HPDE6-E6E7 (cell line): ENCODE data around the gene ATG10.

Source experiments
- DNase-seq: peaks from one replicate; pipeline ENCODE4 v3.0.0; 2011; ENCODE audit warnings: missing footprints; ENCODE audit errors: extremely low spot score

ATG10 gene

GRCh38 chr5:82274343-82275211 is 302.8 kb downstream of the ATG10 start:
- no peak for DNase-seq

GRCh38 chr5:82275216-82275664 is 303.4 kb downstream of the ATG10 start:
- no peak for DNase-seq

DNA sequence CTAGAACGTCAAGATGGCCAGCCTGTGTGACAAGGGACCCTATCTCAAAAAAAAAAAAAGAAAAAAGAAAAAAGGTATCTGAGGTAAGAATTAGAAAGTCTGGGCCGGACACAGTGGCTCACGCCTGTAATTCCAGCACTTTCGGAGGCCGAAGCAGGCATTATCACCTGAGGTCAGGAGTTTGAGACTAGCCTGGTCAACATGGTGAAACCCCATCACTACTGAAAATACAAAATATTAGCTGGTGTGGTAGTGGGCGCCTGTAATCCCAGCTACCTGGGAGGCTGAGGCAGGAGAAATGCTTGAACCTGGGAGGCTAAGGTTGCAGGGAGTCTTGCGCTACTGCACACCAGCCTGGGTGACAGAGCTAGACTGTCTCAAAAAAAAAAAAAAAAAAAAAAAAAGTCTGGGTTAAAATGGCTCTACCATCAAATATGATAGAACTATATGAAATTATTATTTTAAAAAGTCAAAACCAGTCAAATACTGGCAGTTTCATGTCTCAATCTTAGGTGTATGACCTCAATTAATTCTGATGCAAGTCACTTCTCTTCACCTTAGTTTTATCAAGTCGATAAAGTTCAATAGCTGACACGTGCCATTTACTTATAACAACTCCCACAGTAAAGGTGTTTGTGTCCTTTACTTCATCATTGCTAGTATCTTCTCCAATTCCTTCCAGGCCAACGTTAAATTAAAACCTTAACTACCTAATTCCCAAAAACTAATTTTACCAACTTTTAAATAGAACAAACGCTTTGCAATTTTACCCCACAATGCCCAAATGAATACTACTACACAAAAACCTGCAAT is 305.2 kb downstream of the ATG10 start:
- DNase-seq, result no peak

GRCh38 chr5:82277613-82277986 is 305.8 kb downstream of the ATG10 start:
- no peak for DNase-seq

GRCh38 chr5:82277987-82278710 is 306.3 kb downstream of the ATG10 start, which contains the start of gene RPS23:
TSS of gene RPS23 (minus strand) at chr5:82278354. CDS start at chr5:82278323, 31 bp downstream.
- peak; percentile 84 for DNase-seq

DNA sequence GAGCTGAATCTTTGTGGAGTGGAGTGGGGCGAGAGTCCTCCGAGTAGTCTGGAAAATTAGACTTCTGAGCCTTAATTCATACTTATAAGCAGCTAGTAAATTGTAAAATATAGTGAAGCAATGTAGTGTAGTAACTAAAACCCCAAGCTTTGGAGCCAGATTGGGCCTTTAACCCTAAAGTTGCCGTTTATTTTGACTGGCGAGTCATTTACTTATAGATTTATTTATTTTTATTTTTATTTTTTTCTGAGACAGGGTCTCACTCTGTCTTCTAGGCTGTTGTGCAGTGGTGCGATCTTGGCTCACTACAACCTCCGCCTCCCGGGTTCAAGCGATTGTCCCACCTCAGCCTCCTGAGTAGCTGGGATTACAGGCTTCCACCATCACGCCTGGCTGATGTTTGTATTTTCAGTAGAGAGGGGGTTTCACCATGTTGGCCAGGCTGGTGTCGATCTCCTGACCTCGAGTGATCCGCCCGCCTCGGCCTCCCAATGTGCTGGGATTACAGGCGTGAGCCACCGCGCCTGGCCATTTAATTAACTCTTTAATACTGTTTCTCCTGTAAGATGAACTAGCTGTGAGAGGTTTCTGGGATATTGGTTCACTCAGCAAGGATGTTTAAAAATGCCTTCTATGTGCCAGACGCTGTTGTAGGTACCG is 307.0 kb downstream of the ATG10 start:
- DNase-seq, result no peak

- DNase-seq, result no peak
Measured at GRCh38 chr5:82283893-82284292, 312.1 kb downstream of the ATG10 start.

DNA sequence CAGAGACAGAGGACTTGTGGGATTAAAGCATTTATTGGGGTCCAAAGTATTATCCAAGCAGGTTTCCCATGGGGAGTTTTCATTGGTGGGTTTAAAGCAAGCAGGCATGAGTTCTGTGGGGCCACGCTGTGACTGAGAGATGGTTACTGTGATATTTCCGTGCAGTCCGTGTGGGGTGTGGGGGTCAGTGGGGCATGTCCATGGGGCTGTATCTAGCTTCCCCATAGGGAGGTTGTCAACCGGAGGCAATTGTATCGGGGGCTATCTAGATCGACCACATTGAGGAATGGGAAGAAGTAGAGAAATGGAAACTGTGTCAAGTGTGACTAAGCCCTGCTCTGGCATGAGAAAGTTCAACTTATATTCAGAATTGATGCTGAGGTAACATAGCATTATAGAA is 313.4 kb downstream of the ATG10 start:
- DNase-seq, result no peak

DNA sequence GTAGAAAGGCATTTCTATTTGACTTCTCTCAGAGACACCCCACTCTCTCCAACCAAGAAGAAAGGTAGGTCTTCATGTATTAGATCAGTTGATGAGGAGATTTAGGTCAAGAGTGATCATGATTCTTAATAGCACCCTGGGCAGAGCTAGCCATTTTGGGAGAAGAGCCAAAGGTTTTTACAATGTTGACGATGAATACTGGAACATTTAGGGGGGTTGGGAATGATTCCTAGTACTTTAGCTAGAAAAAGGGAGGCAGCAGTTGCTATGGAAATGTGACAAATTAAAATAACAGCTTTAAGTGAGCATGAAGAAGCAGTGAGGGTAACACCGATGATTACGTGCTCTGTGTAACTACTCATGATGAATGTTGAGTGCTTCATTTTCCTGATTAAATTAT is 315.8 kb downstream of the ATG10 start:
- DNase-seq, result no peak

DNA sequence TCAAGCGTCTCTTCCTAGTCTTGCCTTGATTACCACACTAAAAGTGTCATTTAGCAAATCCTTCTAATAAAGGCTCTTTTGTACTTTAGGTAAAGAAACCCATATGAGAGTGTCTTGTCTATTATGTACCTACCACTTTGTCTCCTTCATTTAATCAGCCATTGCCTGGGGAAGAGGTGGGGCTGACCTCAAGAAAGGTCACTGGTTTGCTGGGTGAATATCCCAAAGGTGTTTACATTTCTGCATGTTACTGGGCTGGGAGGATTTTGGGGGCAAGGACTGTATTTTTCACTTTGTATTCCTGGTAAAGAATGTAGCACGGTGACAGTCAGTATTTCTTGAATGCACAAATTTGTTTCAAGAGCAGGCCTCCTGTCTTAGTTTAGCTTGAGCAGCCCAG is 318.2 kb downstream of the ATG10 start:
- no peak for DNase-seq

DNA sequence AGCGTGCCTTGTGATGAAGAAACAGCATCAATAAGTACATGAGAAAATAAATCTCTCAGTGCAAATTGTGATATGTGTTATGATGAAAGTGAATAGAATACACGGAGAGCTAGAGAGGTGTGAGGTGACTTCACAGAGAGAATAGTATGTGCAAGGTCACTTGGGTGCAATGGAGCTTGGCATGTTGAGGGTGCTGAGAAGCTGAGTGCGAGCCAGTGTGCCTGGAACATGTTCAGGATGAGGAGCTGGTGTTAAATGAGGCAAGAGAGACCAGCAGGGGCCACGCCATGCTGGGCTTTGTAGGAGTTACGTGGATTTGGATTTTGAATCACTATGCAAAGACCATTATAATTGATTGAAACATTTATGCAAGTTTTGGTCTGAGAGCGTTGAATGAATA is 319.1 kb downstream of the ATG10 start:
- no peak for DNase-seq

- DNase-seq, result no peak
Measured at GRCh38 chr5:82291420-82291819, 319.6 kb downstream of the ATG10 start.

- DNase-seq, result no peak
Measured at GRCh38 chr5:82295144-82295543, 323.3 kb downstream of the ATG10 start.

GRCh38 chr5:82295959-82296531 is 324.2 kb downstream of the ATG10 start:
- DNase-seq, result no peak

- DNase-seq, result no peak
Measured at GRCh38 chr5:82296929-82297328, 325.1 kb downstream of the ATG10 start.

- DNase-seq, result no peak
Measured at GRCh38 chr5:82297711-82298110, 325.9 kb downstream of the ATG10 start.

GRCh38 chr5:82298668-82299067 is 326.8 kb downstream of the ATG10 start:
- DNase-seq, result no peak

DNA sequence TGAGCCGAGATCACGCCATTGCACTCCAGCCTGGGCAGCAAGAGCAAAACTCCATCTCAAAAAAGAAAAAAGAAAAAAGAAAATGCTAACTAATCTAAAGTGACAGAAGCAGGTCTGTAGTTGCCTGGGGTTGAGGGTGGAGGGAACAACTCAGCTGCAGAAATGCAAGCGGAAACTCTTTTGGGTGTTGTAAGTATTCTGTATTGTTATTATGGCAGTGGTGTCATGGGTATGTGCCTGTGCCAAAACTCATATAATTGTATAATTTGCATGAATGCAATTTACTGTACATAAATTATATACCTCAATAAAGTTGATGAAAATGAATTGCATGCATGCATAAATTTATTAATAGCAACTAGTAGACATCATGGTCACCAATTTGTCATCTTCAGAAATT is 329.4 kb downstream of the ATG10 start:
- no peak for DNase-seq
